HG03103 (cell line): ENCODE measurements around the gene VWC2.

Source experiments
- ATAC-seq: cut with Tn5 transposase; IDR thresholded peaks from one replicate; pipeline ENCODE4 v1.9.1; 2021; ENCODE audit warnings: low read depth; ENCODE audit not compliant: unreplicated experiment

The VWC2 gene

GRCh38 chr7:49781996-49782395, 8.6 kb downstream of the VWC2 start:
- ATAC-seq = no peak

DNA sequence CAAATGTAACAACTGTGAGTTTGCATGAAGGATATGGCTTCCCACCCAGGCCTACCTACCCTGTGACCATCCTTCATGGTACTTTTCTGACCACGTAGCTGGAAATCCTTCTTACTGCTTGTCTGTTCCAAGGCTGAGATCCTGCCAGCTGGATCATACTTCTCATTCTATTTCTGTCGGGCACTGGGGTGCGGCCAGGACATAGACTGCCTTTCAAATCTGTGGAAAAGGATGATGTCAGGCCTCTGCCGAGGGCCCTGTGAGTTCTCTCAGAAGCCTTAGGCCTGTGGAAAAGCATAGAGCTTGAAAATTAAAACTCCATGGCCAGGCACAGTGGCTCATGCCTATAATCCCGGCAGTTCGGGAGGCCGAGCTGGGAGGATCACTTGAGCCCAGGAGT, 10.0 kb downstream of the VWC2 start:
- no peak for ATAC-seq

GRCh38 chr7:49787980-49788379, 14.5 kb downstream of the VWC2 start:
- ATAC-seq = no peak

DNA sequence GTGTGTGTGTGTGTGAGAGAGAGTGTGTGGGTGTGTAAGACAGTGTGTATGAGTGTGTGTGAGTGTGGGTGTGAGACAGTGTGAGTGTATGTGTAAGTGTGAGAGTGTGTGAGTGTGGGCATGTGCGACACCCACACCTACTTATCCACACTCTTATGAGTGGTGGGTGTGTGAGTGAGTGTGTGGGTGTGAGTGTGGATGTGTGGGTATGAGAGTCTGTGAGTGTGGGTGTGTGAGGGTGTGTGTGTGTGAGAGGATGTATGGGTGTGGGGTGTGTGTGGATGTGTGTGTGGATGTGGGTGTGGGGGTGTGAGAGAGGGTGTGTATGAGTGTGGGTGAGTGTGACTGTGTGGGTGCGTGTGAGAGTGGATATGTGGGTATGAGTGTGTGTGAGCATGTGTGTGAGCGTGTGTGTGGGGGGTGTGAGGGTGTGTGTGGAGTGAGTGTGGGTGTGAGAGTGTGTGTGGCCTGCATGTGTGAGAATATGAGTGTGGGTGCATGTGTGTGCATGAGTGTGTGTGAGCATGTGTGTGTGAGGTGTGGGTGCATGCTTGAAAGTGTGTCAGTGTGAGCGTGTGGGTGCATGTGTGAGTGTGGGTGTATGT, 15.1 kb downstream of the VWC2 start:
- ATAC-seq = no peak

DNA sequence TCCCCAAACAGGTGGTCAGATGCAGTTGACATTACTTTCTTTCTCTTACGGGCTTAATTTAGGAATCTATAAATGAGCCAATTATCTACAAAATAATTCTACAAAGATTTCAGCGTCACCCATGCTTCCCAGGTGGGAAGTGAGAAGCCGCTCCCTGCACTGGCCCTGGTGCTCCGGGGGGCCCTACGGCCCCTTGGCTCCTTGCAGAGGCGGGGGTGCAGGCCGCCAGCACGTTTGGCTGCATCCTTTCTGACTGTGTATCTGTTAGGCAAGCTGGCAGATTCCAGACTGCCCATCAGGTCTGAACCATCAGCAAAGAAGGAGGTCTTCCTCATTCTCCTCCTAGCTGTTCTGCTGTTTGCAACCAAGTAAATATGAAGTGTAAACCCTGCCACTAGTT, 16.3 kb downstream of the VWC2 start:
- ATAC-seq = no peak

DNA sequence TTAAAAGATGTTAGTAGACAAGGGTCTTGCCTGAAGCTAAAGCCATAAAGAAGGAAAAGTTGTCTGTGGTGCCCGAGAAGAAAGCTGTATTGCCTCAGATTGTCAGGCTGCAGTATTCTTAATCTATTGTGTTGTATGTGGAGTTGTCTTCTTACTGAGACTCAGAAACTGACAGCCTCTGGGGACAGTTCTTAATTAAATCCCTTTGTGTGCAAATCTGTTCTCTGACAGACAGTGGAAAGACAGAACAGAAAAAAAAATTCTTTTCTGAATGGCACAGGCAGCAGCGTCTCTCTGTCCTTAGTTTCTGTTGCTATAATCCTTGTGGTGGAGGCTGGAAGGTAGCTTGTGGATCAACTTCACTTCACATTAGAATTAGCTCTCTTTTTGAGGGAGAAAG, 16.8 kb downstream of the VWC2 start:
- no peak for ATAC-seq

GRCh38 chr7:49791088-49791741, 17.8 kb downstream of the VWC2 start:
- peak; percentile 91 for ATAC-seq

DNA sequence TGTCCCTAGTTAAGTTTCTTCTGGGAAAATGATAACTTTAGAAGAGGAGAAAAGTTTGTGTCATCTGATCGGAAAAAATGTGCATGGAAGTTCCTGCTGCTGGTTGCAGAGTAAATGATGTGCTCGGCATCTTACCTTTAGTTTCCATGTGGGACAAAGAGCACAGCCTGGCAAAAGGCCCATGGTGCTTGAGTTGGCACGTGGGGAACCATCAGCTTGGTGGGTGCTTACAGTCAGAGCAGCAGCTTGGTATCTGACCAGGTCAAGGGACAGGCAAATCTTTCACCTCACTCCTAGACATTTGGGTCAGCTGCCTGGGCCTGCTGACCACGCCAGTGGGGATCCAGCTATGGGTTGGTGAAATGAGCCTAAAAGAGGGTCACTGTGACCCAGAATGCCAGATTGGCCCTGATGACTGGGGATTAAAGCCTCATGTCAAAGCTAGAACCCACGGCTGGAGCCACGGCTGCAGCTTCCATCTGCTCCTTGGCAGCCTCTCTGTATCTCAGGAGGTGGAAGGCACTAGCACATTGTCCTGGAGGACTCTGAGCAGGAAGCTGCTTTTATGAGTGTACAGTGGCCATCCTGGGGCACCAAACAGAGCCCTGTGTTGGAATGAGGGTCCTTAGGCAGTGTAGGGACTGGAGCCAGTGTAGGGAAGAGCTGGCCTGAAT, 24.7 kb downstream of the VWC2 start:
- ATAC-seq = no peak

GRCh38 chr7:49800031-49800430, 26.6 kb downstream of the VWC2 start:
- ATAC-seq = no peak

- no peak for ATAC-seq
Measured at GRCh38 chr7:49802600-49802999, 29.2 kb downstream of the VWC2 start.

- ATAC-seq = no peak
Measured at GRCh38 chr7:49803812-49804211, 30.4 kb downstream of the VWC2 start.

DNA sequence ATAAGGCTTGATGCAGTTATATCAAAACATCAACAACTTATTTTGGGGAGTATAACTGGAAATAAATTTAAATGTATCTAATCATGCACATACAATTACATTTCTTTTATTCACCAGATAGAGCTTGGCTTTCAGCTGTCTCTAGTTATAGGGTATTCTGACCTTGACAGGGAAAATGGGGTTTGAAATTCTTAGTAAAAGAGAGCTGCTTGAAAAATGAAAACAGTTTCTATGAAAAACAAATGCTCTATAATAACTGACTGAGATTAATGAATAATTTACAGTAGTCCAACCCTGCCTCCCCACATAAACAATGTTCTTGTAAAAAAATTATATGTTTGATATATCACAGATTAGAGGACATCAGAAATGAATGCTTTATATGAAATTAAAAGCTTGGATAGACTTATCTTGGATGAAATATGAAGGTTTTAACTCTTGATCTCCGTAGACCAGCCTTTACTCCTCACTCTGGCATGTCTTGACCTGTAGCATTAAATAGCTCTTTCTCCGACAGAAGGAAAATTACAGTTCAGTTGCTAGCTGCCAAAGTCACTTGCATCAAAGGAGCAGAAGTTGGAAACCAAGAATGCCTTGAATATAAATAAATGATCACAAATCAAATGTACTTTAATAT, 32.1 kb downstream of the VWC2 start:
- ATAC-seq = no peak

- ATAC-seq = no peak
Measured at GRCh38 chr7:49812534-49812933, 39.1 kb downstream of the VWC2 start.

DNA sequence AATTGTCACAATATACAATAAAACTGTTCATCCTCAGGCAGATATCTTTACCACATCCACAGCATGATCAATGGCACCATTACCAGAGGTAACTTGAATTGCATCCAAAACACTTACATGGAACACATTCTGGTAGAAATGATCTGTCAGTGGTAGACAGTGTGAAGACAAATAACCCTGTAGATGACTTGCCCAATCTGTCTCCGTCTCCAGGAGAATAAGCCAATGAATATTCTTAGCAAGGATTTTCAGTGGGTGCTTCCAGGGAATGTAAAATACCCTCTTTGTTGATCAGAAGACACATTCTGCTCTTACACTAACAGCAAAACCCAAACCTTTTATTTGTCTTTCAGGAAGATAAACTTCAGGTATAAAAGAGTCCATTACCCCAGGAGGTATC, 43.8 kb downstream of the VWC2 start:
- no peak for ATAC-seq

DNA sequence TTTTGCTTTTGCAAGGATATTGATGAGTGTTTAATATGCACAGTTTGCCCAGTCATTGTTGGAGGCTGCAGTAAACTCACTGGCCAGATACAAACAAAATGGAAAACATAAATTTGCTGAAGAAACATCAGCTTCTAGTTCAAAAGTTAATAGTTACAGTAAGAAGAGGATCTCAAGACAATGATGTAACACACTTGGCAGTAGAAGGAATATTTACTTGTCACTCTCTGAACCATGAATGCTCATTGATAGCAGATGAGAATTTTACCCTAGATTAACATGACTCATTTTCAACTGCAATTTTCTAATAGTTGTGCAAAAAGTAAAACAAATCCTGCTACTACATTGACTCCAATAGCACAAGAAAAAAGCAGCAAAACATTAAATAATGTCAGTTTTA, 47.7 kb downstream of the VWC2 start:
- no peak for ATAC-seq

DNA sequence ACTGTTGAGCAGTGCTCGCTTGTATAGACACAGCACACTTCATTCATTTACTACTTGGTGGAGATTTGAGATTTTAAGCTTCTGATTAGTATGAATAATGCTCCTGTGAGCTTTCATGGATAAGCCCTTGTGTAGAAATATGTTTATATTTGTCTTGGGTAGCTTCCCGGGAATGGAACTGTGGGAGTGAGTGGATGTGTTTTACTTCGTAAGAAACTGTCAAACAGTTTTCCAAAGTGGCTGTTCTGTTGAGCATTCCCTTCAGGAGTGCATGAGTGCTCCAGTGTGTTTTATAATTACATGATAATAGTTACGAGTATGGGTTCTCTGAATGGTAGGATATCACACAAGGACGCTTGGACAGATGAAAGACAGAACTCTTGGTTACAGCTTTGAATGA, 49.4 kb downstream of the VWC2 start:
- ATAC-seq = no peak

- no peak for ATAC-seq
Measured at GRCh38 chr7:49823566-49823965, 50.1 kb downstream of the VWC2 start.

DNA sequence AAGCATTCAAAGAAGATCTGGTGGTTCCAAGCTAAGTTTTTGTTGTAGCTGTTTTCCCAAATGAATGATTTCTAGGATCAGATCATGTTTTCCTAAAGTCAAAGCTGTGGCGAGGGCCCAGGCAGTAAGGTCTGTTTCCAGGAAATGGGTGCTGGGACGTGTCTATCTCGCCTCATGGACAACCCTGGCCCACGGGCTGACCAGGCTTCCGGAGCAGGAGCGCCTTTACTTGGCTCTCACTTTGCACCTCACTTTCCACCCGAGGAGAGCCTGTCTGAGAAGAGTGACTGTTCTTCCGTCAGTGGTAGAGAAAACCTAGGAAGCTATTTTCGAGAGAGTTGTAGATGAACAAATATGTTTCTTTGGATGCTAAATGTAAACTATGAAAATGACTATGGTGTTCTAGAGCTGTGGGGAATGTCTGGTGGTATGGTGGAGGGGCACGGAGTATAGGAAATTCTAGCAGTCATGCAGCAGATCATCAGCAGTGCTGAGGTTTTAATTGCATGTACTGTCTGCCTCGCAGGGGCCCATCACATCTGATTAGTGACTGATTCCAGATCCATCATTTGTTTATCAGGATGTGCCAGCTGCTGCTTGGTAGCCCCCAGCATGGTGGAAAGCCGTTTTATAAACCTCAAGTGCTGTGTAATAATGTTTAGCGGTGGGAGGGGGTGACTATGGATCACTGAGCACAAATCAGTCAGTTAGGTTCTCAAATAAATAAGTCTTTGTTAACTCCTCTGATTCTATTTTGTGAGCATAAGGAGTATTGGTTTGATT, 66.6 kb downstream of the VWC2 start:
- ATAC-seq = no peak

GRCh38 chr7:49840751-49841405, 67.4 kb downstream of the VWC2 start:
- ATAC-seq = no peak

- no peak for ATAC-seq
Measured at GRCh38 chr7:49845626-49846025, 72.2 kb downstream of the VWC2 start.
